ENCODE data around the gene WIPF3.
"Not testable (repeated sequence)": the region's sequence is repeated elsewhere in the genome, so short reads cannot be mapped to it uniquely, and the experiment has no call there.

Gene WIPF3

GRCh38 chr7:29883462-29884398 lies 77.4 kb downstream of the WIPF3 start:
- no peak for DNase-seq

GRCh38 chr7:29884399-29885272 lies 78.3 kb downstream of the WIPF3 start:
- no peak for DNase-seq

GRCh38 chr7:29885626-29886025 lies 79.3 kb downstream of the WIPF3 start:
- DNase-seq = no peak

GRCh38 chr7:29886827-29887226 lies 80.5 kb downstream of the WIPF3 start:
- DNase-seq = no peak

GRCh38 chr7:29888006-29888405 lies 81.7 kb downstream of the WIPF3 start:
- DNase-seq = no peak

GRCh38 chr7:29889288-29889687 lies 83.0 kb downstream of the WIPF3 start:
- DNase-seq = no peak

- DNase-seq = no peak
Measured at GRCh38 chr7:29890251-29890650, 83.9 kb downstream of the WIPF3 start.

- not testable (repeated sequence) for DNase-seq
Measured at GRCh38 chr7:29890786-29891185, 84.5 kb downstream of the WIPF3 start.

- no peak for DNase-seq
Measured at GRCh38 chr7:29891766-29892165, 85.5 kb downstream of the WIPF3 start.

- no peak for DNase-seq
Measured at GRCh38 chr7:29892231-29892630, 85.9 kb downstream of the WIPF3 start.

- DNase-seq = no peak
Measured at GRCh38 chr7:29893351-29893965, 87.2 kb downstream of the WIPF3 start.

- DNase-seq = no peak
Measured at GRCh38 chr7:29894256-29894655, 87.9 kb downstream of the WIPF3 start.

- DNase-seq = no peak
Measured at GRCh38 chr7:29895559-29895958, 89.3 kb downstream of the WIPF3 start.

GRCh38 chr7:29896685-29897411 lies 90.5 kb downstream of the WIPF3 start:
- DNase-seq = no peak

- no peak for DNase-seq
Measured at GRCh38 chr7:29898301-29898700, 92.0 kb downstream of the WIPF3 start.

GRCh38 chr7:29900745-29901144 lies 94.4 kb downstream of the WIPF3 start:
- DNase-seq = no peak

GRCh38 chr7:29906200-29907022 lies 100.1 kb downstream of the WIPF3 start:
- DNase-seq = no peak

GRCh38 chr7:29914180-29914579 lies 107.9 kb downstream of the WIPF3 start:
- no peak for DNase-seq

GRCh38 chr7:29915481-29916215 lies 109.3 kb downstream of the WIPF3 start:
- DNase-seq = no peak

GRCh38 chr7:29917641-29918040 lies 111.3 kb downstream of the WIPF3 start:
- no peak for DNase-seq

- no peak for DNase-seq
Measured at GRCh38 chr7:29918850-29919249, 112.5 kb downstream of the WIPF3 start.

All from activated gamma-delta T cell (primary cell).